ENCODE results near the gene EMILIN2.

Gene EMILIN2

DNA sequence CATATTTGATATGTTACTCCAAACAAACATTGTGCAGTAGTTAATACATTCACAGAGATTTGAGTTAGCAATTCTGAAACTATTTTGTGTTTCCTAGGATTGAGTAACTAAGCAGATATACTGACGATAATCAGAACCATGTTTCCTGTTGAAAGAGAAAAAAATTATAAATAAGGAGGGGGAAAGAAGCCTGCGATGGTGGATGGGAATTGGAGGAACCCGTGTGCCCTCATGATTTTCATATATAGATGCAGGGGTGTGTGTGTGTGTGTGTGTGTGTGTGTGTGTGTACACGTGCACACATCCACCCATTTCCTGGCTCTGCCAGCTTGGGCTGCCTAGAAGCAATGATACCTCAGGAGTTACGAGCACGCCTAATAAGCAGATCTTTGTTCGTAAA, 109.2 kb downstream of the EMILIN2 start:
- Histone ChIP-seq H3K9me2 (ENCODE audit: low read depth, low read length) (no peaks in the 10 kb centered on the region), H3K9ac (ENCODE audit: low read length) (no peak overlapping the region), H3K4me2 (ENCODE audit: low read length) (no peak overlapping the region), H3K79me2 (ENCODE audit: insufficient read depth, low read length) (no peaks in the 10 kb centered on the region), H2AFZ (ENCODE audit: low read length) (no peak overlapping the region), H3K27me3 (ENCODE audit: insufficient read depth, low read length) (no peaks in the 10 kb centered on the region), H3K27ac (ENCODE audit: low read depth, low read length, poor library complexity, severe bottlenecking) (no peak overlapping the region), H3K36me3 (ENCODE audit: insufficient read depth, low read length) (peaks cover 22% of the 10 kb centered on the region; the same call in 1 of the 2 replicates), H3K4me3 (ENCODE audit: low read depth, low read length, poor library complexity, severe bottlenecking) (no peak overlapping the region), H3F3A (ENCODE audit: insufficient read depth, low read length) (no peaks in the 10 kb centered on the region), H3K9me3 (ENCODE audit: low read length) (no peaks in the 10 kb centered on the region), H4K20me1 (ENCODE audit: insufficient read depth, low read length) (no peaks in the 10 kb centered on the region), H3K4me1 (ENCODE audit: insufficient read depth, low read length, severe bottlenecking) (peaks cover 35% of the 10 kb centered on the region)
- no peak for TF ChIP-seq EZH2 (IDR thresholded peaks at IDR 0.05; ENCODE audit: borderline replicate concordance, low read length)
- TF ChIP-seq, protein P1, sequence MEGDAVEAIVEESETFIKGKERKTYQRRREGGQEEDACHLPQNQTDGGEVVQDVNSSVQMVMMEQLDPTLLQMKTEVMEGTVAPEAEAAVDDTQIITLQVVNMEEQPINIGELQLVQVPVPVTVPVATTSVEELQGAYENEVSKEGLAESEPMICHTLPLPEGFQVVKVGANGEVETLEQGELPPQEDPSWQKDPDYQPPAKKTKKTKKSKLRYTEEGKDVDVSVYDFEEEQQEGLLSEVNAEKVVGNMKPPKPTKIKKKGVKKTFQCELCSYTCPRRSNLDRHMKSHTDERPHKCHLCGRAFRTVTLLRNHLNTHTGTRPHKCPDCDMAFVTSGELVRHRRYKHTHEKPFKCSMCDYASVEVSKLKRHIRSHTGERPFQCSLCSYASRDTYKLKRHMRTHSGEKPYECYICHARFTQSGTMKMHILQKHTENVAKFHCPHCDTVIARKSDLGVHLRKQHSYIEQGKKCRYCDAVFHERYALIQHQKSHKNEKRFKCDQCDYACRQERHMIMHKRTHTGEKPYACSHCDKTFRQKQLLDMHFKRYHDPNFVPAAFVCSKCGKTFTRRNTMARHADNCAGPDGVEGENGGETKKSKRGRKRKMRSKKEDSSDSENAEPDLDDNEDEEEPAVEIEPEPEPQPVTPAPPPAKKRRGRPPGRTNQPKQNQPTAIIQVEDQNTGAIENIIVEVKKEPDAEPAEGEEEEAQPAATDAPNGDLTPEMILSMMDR (IDR thresholded peaks at IDR 0.05; ENCODE audit: low read length): no peak

DNA sequence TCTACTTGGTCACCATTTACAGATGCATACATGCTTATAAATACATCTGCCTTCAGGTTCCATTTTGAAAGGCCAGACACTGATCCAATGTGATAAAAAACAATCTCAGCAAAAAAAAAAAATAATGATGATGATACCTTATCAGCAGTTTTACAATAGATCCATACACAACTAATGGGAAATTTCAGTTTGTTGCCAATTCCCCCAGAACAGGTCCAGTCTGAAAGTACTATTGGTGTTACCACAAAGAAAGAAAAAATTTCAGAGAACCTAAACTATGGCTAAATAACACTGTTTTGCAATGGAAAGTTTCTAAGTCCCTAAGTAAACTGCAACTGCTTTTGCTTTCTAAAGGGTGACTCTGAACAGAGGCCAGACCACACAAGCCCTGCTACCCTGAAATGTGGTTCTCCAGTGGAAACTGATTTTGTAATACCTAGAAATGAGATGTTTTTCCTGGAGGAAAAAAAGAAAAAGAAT, 112.1 kb downstream of the EMILIN2 start:
- Histone ChIP-seq H3K79me2 (ENCODE audit: insufficient read depth, low read length) (no peaks in the 10 kb centered on the region), H3K27me3 (ENCODE audit: insufficient read depth, low read length) (no peaks in the 10 kb centered on the region), H3K4me3 (ENCODE audit: low read depth, low read length, poor library complexity, severe bottlenecking) (no peak overlapping the region), H3K36me3 (ENCODE audit: insufficient read depth, low read length) (peaks cover 12% of the 10 kb centered on the region; the same call in 1 of the 2 replicates), H3K4me1 (ENCODE audit: insufficient read depth, low read length, severe bottlenecking) (peaks cover 61% of the 10 kb centered on the region), H3F3A (ENCODE audit: insufficient read depth, low read length) (no peaks in the 10 kb centered on the region), H4K20me1 (ENCODE audit: insufficient read depth, low read length) (no peaks in the 10 kb centered on the region), H2AFZ (ENCODE audit: low read length) (no peak overlapping the region), H3K9ac (ENCODE audit: low read length) (no peak overlapping the region), H3K9me2 (ENCODE audit: low read depth, low read length) (no peaks in the 10 kb centered on the region), H3K27ac (ENCODE audit: low read depth, low read length, poor library complexity, severe bottlenecking) (peak overlapping the region; percentile 51), H3K9me3 (ENCODE audit: low read length) (no peaks in the 10 kb centered on the region), H3K4me2 (ENCODE audit: low read length) (peak overlapping the region; percentile 50; the same call in 1 of the 2 replicates)
- no peak for TF ChIP-seq EZH2 (IDR thresholded peaks at IDR 0.05; ENCODE audit: borderline replicate concordance, low read length)
- TF ChIP-seq, protein P1 (IDR thresholded peaks at IDR 0.05; ENCODE audit: low read length): no peak

DNA sequence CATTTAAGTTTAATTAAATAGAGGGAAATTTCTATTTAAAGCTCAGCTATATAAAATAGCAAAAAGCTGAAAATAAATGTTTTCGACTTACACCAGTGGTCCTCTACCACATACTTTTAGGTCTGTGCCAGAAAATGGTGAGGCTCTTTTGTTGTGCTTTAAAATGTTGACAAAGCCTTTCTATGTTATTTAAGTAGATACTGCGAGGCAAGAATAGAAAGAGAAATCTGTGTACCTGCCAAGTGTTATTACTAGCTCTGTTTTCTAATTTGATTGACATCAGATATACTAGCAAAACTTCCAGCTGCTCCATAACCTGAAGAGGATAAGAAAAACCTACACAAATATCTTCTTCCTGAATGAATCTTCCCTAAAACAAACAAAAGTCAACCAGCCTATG, 112.5 kb downstream of the EMILIN2 start:
- TF ChIP-seq, protein P1 (IDR thresholded peaks at IDR 0.05; ENCODE audit: low read length): no peak
- TF ChIP-seq EZH2 (IDR thresholded peaks at IDR 0.05; ENCODE audit: borderline replicate concordance, low read length): no peak
- peak overlapping the region; percentile 51 for H3K27ac ChIP-seq (ENCODE audit: low read depth, low read length, poor library complexity, severe bottlenecking)
- peaks cover 7% of the 10 kb centered on the region; the same call in 1 of the 2 replicates for H3K36me3 ChIP-seq (ENCODE audit: insufficient read depth, low read length)
- H3K9me2 ChIP-seq (ENCODE audit: low read depth, low read length): no peaks in the 10 kb centered on the region
- H3F3A ChIP-seq (ENCODE audit: insufficient read depth, low read length): no peaks in the 10 kb centered on the region
- no peaks in the 10 kb centered on the region for H4K20me1 ChIP-seq (ENCODE audit: insufficient read depth, low read length)
- H3K27me3 ChIP-seq (ENCODE audit: insufficient read depth, low read length): no peaks in the 10 kb centered on the region
- no peaks in the 10 kb centered on the region for H3K79me2 ChIP-seq (ENCODE audit: insufficient read depth, low read length)
- no peaks in the 10 kb centered on the region for H3K9me3 ChIP-seq (ENCODE audit: low read length)
- no peak overlapping the region for H3K4me3 ChIP-seq (ENCODE audit: low read depth, low read length, poor library complexity, severe bottlenecking)
- H2AFZ ChIP-seq (ENCODE audit: low read length): no peak overlapping the region
- H3K4me2 ChIP-seq (ENCODE audit: low read length): no peak overlapping the region
- peaks cover 61% of the 10 kb centered on the region for H3K4me1 ChIP-seq (ENCODE audit: insufficient read depth, low read length, severe bottlenecking)
- no peak overlapping the region for H3K9ac ChIP-seq (ENCODE audit: low read length)

All from OCI-LY1 (cell line).